ENCODE results near the gene FH. TPM values are rescaled to one million over a fixed set of nuclear protein-coding genes. Genes with fewer than 3 reads are reported as not detected.

FH gene
- polyA plus RNA-seq (2012; ENCODE audit: insufficient read depth, insufficient read length, low read depth), result 59.3 TPM

- TF ChIP-seq CTCF (IDR thresholded peaks at IDR 0.05; ENCODE audit: low read depth, low read length), result no peak
- Histone ChIP-seq H3K9me3 (no peaks in the 10 kb centered on the region), H3K36me3 (peaks cover 12% of the 10 kb centered on the region), H3K4me3 (ENCODE audit: low read depth, low read length) (peak within 1 kb of the TSS; percentile 70), H3K4me1 (no peaks in the 10 kb centered on the region), H3K27me3 (peaks cover 24% of the 10 kb centered on the region)
- peak; percentile 97 for DNase-seq
These were observed at the start of gene FH for GRCh38 chr1:241519308-241520079. FH (minus strand) TSS chr1:241519755; CDS start chr1:241519722, 33 bp downstream.

DNA sequence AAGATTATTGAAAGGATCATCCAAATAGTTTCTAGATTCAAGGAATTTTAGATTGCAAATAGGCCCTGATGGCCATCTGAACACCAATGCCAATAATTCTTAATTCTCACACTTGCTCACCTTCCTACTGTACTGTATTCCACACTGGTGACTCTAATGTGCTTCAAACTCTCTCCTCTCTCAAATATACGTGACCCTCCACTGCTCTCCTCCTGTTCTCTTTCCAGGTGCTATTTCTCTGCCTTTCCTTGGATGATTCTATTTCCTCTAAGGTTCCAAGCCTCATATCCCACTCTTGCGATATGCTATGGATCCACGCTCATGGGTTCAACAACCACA, 41.3 kb upstream of the FH start:
- no peaks in the 10 kb centered on the region for H3K4me1 ChIP-seq
- H3K9me3 ChIP-seq, result no peaks in the 10 kb centered on the region
- TF ChIP-seq CTCF (IDR thresholded peaks at IDR 0.05; ENCODE audit: low read depth, low read length), result no peak
- no peak for DNase-seq
- H3K27me3 ChIP-seq, result no peaks in the 10 kb centered on the region
- no peaks in the 10 kb centered on the region for H3K36me3 ChIP-seq
- no peak overlapping the region for H3K4me3 ChIP-seq (ENCODE audit: low read depth, low read length)

GRCh38 chr1:241560146-241560848, 40.7 kb upstream of the FH start:
- no peak for TF ChIP-seq CTCF (IDR thresholded peaks at IDR 0.05; ENCODE audit: low read depth, low read length)

GRCh38 chr1:241557551-241558193, 38.1 kb upstream of the FH start:
- H3K9me3 ChIP-seq, result no peaks in the 10 kb centered on the region
- no peak for DNase-seq
- no peaks in the 10 kb centered on the region for H3K27me3 ChIP-seq
- no peak for TF ChIP-seq CTCF (IDR thresholded peaks at IDR 0.05; ENCODE audit: low read depth, low read length)
- no peaks in the 10 kb centered on the region for H3K4me1 ChIP-seq
- no peaks in the 10 kb centered on the region for H3K36me3 ChIP-seq
- no peak overlapping the region for H3K4me3 ChIP-seq (ENCODE audit: low read depth, low read length)

More at GRCh38 chr1:241560146-241560848, 40.7 kb upstream of the FH start:
- no peak overlapping the region for H3K4me3 ChIP-seq (ENCODE audit: low read depth, low read length)
- no peak for DNase-seq
- H3K9me3 ChIP-seq, result no peaks in the 10 kb centered on the region
- H3K36me3 ChIP-seq, result no peaks in the 10 kb centered on the region
- H3K27me3 ChIP-seq, result no peaks in the 10 kb centered on the region
- H3K4me1 ChIP-seq, result no peaks in the 10 kb centered on the region

- TF ChIP-seq CTCF (IDR thresholded peaks at IDR 0.05; ENCODE audit: low read depth, low read length), result no peak
- no peak for DNase-seq
- Histone ChIP-seq H3K4me1 (no peaks in the 10 kb centered on the region), H3K9me3 (no peaks in the 10 kb centered on the region), H3K27me3 (no peaks in the 10 kb centered on the region), H3K36me3 (no peaks in the 10 kb centered on the region), H3K4me3 (ENCODE audit: low read depth, low read length) (no peak overlapping the region)
These were observed 37.5 kb upstream of the FH start for GRCh38 chr1:241557031-241557430.

Data from BE2C (cell line).